ENCODE results near the gene IGF2BP2.
"Not testable (repeated sequence)": the region's sequence is repeated elsewhere in the genome, so short reads cannot be mapped to it uniquely, and the experiment has no call there.

The IGF2BP2 gene

GRCh38 chr3:185712337-185712736 is 112.5 kb downstream of the IGF2BP2 start:
- no peak for DNase-seq (ENCODE audit: low read depth in 2 of 2)

- DNase-seq (ENCODE audit: low read depth in 2 of 2): no peak
Measured at GRCh38 chr3:185711255-185711870, 113.5 kb downstream of the IGF2BP2 start.

DNA sequence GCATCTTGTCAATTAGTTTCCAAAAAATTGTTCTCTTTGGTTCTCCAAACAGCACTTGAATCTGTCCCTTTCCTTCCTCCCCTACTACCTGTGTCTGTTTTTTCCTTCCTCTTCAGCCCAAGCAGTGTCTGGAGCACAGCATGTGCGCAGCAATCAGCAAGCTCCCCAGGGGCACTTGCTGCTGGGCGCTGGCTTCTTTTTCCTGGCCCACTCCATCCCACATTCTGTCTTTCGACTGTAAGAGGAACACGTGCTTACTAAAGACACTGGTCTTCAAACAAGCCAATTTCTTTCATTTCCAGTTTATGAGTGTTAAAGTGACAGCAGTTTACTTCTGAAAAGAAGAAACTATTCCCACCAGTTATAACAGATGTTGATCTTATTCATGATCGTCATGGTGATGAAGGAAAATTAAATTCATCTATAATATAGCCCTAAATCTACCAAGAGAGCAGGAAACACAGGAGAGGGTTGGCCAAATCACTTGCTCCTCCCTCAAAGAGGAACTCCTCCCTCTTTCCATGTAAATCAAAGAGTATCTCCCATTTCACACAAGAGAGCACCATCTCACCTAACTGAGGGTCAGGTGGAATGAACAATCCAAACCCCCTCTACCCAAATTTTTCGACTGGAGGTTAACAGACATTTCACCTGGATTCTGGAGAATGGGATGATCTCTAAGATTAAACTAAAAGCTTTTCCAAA is 115.4 kb downstream of the IGF2BP2 start:
- no peak for DNase-seq (ENCODE audit: low read depth in 2 of 2)

GRCh38 chr3:185708392-185708791 is 116.5 kb downstream of the IGF2BP2 start:
- no peak for DNase-seq (ENCODE audit: low read depth in 2 of 2)

DNA sequence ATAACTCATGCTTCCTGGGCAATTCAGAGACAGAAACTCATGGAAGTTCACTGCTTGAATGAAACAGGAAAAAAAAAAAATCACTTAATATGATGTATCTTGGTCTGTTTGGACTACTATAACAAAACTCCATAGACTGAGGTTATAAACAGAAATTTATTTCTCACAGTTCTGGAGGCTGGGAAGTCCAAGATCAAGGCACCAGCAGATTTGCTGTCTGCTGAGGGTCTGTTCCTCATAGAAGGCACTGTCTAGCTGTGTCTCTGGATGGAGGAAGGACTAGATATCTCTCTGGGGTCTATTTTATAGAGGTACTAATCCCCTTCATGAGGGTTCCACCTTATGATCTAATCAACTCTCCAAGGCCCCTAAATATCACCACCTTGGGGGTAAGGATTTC is 119.3 kb downstream of the IGF2BP2 start:
- DNase-seq (ENCODE audit: low read depth in 2 of 2): no peak

GRCh38 chr3:185702262-185703225 is 122.3 kb downstream of the IGF2BP2 start:
- DNase-seq (ENCODE audit: low read depth in 2 of 2): no peak

GRCh38 chr3:185701611-185702261 is 123.1 kb downstream of the IGF2BP2 start:
- DNase-seq (ENCODE audit: low read depth in 2 of 2): no peak

- no peak for DNase-seq (ENCODE audit: low read depth in 2 of 2)
Measured at GRCh38 chr3:185699927-185700326, 124.9 kb downstream of the IGF2BP2 start.

- DNase-seq (ENCODE audit: low read depth in 2 of 2): not testable (repeated sequence)
Measured at GRCh38 chr3:185697228-185697627, 127.6 kb downstream of the IGF2BP2 start.

DNA sequence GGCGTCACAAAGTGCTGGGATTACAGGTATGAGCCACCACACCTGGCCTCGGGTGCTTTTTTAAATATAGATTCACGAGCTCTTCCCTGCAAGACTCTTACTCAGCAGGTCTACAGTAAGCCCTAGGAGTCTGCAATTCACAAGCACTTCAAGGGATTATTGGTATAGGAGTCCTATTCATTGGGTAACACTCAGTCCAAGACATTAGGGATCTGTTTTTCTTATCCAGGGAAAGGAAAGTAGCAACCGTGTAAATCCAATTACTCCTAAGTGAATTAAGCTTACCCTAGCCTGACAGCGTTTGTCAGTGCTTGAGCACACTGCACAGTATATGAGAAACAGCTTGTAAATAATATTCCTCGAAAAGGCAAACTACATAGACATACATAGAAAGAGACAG is 128.8 kb downstream of the IGF2BP2 start:
- no peak for DNase-seq (ENCODE audit: low read depth in 2 of 2)

DNA sequence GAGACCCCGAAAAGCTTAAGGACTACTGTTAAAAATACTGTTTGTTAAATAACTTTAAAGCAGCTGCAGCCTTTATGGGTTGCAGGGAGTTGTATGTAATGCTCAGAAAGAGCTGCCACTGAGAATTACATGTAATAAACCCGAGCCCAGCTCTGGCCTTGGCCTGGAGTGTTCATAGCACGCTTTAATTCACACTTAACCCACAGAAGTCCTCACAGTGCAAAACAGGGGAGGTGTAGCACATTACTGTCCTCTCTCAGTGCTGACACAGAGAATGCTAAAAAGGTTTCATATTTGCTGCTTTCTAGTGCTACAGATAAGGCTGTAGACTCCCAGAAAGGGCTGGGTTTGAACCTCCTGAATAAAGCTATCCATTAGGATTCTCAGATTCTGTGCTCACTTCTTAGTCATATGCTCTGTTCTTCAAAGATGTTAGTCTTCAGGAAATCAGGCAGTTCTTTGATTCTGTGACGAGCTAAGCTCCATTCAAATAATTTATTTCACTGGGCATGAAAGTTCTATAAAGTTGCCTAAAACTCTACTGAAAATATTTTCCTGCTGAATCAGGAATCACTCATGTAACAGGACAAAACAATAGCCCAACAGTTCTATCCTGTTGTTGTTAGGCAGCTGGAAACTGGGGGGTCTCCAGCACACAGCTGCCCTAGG is 130.7 kb downstream of the IGF2BP2 start:
- no peak for DNase-seq (ENCODE audit: low read depth in 2 of 2)

- DNase-seq (ENCODE audit: low read depth in 2 of 2): no peak
Measured at GRCh38 chr3:185691622-185692021, 133.2 kb downstream of the IGF2BP2 start.

GRCh38 chr3:185687271-185687878 is 137.5 kb downstream of the IGF2BP2 start:
- DNase-seq (ENCODE audit: low read depth in 2 of 2): no peak

- DNase-seq (ENCODE audit: low read depth in 2 of 2): no peak
Measured at GRCh38 chr3:185685231-185686035, 139.4 kb downstream of the IGF2BP2 start.

DNA sequence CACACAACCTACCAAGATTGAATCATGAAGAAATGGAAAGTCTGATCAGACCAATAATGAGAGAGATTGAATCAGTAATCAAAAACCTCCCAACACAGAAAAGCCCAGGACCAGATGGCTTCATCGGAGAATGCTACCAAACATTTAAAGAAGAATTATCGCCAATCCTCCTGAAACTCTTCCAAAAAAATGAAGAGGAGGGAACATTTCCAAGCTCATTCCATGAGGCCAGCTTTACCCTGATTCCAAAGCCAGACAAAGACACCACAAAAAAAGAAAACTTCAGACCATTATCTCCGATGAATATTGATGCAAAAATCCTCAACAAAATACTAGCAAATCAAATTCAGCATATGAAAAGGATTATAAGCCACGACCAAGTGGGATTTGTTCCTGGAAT is 144.6 kb downstream of the IGF2BP2 start:
- no peak for DNase-seq (ENCODE audit: low read depth in 2 of 2)

DNA sequence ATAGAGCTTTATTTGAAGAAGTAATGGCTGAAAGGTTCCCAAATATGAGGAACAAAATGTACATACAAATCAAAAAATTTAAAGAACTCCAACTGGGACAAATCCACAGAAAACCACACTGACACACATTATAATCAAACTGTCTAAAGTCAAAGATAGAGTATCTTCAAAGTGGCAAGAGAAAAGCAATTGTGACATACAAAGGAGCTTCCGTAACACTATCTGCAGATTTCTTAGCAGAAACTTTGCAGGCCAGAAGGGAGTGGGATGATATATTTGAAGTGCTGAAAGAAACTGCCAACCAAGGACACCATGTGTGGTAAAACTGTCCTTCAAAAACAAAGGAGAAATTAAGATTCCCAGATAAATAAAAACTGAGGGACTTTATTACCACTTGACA is 146.8 kb downstream of the IGF2BP2 start:
- DNase-seq (ENCODE audit: low read depth in 2 of 2): no peak

DNA sequence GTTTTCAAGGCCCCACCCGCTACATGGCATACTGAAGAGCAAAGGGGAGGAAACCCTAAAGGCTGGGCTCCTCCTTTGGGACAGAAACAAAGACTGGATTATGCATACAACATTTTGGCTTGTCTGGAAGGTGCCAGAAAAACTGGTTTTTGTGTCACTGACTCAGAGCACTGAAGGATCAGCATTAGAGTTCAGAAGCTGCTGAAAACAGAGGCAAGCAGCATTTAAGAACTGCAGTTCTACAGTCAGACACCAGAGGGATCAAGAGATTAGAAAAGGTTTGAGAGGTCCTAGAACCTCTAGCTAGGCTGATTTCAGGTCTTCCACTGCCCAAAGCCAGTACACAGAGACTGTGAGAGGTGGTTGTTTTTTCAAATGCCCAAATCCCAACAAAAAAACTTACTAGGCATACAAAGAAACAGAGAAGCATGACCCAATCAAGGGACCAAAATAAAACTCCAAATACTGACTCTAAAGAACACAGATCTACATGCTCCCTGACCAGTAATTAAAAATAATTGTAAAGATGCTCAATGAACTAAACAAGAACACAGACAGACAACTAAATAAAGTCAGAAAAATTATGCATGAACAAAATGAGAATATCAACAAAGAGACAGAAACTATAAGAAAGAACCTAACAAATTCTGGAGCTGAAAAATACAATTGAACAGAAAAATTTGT is 147.6 kb downstream of the IGF2BP2 start:
- DNase-seq (ENCODE audit: low read depth in 2 of 2): no peak

GRCh38 chr3:185667574-185667973 is 157.3 kb downstream of the IGF2BP2 start:
- no peak for DNase-seq (ENCODE audit: low read depth in 2 of 2)

GRCh38 chr3:185663929-185664328 is 160.9 kb downstream of the IGF2BP2 start:
- DNase-seq (ENCODE audit: low read depth in 2 of 2): no peak

DNA sequence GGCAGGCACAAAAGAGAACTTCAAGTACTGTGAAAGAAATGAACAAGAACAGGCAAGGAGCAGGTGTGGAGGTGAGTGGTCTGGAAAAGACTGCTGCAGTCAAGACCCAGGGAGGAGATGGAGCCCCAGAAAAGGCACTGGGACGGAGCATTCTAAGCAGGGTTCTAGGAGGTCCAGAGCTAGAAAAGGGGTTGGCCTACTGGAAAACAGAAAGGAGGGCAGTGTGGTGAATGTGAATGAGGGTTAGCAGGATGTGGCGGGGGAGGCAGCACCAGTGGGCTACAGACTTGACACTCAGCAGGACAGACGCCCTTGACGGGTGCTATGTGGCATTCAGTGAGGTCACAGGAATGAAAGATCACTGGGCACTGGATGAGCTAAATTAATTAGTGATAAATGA is 163.1 kb downstream of the IGF2BP2 start:
- no peak for DNase-seq (ENCODE audit: low read depth in 2 of 2)
